NCI-H526 treated with DMSO at 0.1 percent for 48 hours (cell line): ENCODE results near the gene PTGR2.
A peak's percentile ranks its signal among the peaks of the same experiment; 100 is the strongest.
"Not testable (repeated sequence)": the region's sequence is repeated elsewhere in the genome, so short reads cannot be mapped to it uniquely, and the experiment has no call there.

ENCODE experiments used
- DNase-seq: peaks from one replicate; lab custom pipeline; 2025; lab: John Stamatoyannopoulos, UW

PTGR2 gene

GRCh38 chr14:73851567-73852382 is at the start of gene PTGR2:
TSS of gene PTGR2 (plus strand) at chr14:73851831. CDS start at chr14:73858863, 7,032 bp downstream.
- peak; percentile 89 for DNase-seq

DNA sequence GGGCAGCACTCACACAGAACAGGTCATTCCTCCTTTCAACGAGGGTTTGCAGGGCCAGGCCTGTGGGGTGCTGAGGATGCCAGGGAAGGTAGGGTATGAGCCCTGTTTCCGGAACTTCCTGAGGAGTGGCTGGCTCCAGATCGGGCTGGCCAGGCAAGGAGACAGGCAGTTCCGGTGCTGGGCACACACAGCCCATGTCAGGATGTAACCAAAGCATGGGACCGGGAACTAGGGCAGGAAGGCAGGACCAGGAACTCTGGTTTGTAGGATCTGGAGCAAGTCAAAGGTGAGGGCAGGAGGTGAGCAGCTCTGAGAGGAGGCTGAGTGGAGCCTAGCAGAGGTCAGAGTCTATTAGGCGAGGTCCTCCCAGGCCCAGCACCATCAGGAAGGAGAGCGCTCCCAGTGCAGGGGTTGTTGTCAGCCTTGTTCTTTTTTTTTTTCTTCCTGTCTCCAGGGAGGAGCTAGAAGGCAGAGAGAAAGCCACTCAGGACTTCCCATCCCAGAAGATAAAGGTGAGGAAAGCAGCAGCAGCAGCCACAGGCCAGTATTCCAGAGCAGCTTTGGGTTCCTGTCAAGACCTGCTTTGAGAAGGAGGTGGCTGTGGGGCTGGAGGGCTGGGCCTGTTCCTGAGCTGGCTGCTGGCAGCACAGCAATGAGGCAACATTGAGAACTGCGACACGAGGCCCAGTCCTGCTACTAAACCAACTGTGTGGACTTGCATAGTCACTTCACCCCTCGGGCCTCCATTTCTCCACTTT is 49.0 kb upstream of the PTGR2 start:
- no peak for DNase-seq

GRCh38 chr14:73804636-73805035 is 47.0 kb upstream of the PTGR2 start:
- DNase-seq = no peak

DNA sequence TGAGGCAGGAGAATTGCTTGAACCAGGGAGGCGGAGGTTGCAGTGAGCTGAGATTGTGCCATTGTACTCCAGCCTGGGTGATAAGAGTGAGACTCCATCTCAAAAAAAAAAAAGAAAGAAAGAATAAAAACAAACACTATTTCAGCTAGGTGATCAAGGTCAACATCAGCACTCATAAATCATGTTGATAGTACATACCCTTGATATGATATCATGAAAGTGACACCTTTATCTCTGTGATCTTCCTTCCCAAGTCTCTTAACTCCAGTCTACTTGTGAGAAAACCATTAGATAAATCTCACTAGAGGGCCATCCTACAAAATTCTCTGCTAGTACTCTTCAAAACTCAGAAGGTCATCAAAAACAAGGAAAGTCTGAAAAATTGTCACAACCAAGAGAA is 44.2 kb upstream of the PTGR2 start:
- DNase-seq = no peak

DNA sequence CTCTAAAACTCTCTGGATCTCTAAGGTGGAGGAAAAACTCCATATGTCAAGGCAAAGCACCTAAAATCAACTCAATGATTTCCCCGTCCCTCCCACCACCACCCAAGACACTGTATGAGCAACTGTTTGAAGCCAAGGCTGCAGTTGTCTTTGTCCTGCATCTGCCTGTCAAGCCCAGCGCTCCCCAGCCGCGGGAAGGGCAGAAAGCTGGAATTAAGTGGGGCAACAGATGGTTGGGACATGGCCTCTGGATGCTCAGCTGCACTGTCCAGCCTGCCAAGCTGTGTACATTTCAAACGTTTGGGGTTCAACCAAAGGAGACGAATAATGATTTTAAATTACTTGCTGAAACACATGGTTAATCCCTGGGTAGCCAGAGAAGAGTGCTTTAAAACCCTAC is 42.2 kb upstream of the PTGR2 start:
- DNase-seq = no peak

GRCh38 chr14:73810478-73811163 is 41.0 kb upstream of the PTGR2 start:
- DNase-seq = no peak

DNA sequence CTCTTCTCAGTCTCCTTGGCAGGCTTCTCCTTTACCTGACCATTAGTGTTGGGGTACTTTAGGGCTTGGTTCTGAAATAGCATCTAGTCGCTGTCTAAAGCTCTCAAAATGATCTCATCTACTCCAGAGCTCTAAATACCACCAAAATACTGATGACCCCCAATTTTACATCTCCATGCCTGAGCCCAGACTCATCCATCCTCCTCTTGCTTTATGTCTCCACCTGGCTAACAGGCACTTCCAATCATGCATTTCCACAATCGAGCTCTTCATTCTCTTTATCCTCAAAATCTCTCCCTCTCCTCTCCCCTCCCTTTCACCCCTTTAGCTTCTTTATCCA is 40.5 kb upstream of the PTGR2 start:
- DNase-seq = no peak

GRCh38 chr14:73814153-73814552 is 37.5 kb upstream of the PTGR2 start:
- DNase-seq = no peak

DNA sequence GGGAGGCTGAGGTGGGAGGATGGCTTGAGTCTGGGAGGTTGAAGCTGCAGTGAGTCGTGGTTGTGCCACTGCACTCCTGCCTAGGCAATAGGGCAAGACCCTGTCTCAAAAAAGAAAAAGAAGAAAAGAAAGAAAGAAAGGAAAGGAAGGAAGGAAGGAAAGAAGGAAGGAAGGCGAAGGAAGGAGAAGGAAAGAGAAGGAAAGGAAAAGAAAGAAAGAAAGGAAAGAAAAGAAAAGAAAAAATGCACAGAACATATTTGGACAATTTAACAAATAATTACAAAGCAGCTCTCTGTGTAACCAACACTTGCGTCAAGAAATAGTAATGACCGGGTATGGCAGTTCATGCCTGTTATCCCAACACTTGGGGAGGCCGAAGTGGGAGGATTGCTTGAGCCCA is 35.8 kb upstream of the PTGR2 start:
- DNase-seq = no peak

GRCh38 chr14:73816393-73816816 is 35.2 kb upstream of the PTGR2 start:
- DNase-seq = no peak

DNA sequence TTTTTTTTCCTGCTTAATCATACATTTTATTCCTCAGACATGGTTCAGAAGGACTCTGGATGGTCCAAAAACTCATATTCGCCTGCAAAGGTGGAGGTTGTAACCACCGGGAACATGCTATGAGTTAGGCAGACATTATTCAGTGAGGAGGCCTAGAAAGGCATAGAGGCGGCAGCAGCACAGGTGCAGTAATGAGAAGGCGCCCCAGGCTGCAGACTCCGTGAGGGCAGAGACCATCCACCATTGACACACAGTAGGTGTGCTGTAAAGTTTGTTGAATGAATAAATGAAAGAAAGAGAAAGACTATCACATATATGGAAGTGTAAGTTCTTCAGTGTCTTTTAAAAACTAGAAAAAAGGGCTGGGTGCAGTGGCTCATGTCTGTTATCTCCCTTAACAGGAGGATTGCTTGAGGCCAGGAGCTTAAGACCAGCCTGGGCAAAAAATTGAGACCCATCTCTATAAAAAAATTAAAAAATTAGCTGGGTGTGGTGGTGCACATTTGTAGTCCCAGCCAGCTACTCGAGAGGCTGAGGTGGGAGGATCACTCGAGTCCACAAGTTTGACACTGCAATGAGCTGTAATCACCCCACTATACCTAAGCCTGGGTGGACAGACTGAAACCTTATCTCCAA is 34.5 kb upstream of the PTGR2 start:
- DNase-seq = no peak

DNA sequence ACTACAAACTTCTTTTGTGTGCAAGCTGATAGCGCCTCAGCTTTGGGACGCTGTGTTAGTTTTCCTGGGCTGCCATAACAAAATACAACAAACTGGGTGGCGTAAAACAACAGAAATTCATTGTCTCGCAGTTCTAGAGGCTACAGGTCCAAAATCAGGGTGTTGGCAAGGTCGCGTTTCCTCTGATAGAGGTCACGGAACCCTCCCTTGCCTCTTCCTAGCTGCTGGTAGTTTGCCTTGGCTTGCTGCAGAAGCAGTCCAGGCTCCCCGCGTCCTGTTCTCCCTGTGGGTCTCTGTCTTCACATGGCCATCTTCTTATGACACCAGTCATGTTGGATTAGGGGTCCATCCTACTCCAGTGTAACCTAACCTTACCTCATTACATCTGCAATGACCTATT is 32.8 kb upstream of the PTGR2 start:
- DNase-seq = no peak

- no peak for DNase-seq
Measured at GRCh38 chr14:73820631-73821030, 31.0 kb upstream of the PTGR2 start.

DNA sequence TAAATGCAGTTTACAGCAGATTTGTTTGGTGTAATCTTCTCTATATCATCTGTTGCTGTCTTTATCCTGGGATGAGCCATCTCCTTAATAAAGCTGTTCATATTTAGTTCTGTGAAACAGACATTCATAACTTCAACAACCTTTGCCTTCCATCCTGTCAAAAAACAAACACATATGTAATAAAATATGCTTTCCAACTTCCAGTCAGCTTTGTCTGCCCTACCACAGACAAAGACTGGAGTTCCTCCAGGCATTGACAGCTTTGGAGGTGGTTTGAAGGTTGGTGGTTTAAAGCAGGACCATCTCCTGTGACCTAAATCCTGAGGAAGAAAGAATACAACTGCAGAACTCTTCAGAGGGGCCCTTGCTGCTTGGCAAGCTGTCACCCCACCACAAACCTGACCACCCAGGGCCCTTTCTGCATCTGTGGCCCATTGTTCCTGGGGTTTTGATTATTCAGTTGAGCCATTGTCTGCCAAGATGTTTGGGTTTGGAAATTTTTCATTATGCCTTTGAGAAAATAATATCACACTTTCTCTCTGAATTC is 28.2 kb upstream of the PTGR2 start:
- no peak for DNase-seq

DNA sequence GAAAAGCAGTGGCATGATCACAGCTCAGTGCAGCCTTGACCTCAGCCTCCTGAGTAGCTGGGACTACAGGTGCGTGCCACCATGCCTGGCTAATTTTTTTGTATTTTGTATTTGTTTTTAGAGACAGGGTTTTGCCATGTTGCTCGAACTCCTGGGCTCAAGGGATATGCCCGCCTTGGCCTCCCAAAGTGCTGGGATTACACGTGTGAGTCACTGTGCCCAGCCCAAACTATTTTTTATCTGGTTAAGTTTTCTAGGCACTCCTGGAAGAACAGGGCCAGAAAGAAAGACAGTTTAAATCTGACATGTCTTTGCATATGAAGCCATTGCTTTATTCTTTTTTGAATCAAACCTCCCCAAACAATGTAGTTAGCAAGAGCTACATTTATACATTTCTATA is 27.5 kb upstream of the PTGR2 start:
- DNase-seq = no peak

DNA sequence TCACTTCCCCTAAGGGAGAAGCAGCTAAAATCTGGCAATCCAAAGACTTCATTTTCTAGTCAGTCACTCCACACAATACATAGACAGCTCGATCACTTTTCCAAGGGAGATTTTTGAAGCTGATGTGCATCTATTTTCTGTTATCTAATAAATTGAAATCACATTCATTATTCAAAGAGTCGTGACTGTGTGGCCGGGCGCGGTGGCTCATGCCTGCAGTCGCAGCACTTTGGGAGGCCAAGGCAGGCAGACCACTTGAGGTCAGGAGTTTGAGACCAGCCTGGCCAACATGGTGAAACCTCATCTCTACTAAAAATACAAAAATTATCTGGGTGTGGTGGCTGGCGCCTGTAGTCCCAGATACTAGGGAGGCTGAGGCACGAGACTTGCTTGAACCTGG is 27.1 kb upstream of the PTGR2 start:
- DNase-seq = no peak

- peak; percentile 26 for DNase-seq
Measured at GRCh38 chr14:73825551-73826188, 26.0 kb upstream of the PTGR2 start.

- not testable (repeated sequence) for DNase-seq
Measured at GRCh38 chr14:73827190-73827589, 24.4 kb upstream of the PTGR2 start.

- DNase-seq = no peak
Measured at GRCh38 chr14:73829071-73829470, 22.6 kb upstream of the PTGR2 start.

- DNase-seq = no peak
Measured at GRCh38 chr14:73829526-73830431, 21.9 kb upstream of the PTGR2 start.

DNA sequence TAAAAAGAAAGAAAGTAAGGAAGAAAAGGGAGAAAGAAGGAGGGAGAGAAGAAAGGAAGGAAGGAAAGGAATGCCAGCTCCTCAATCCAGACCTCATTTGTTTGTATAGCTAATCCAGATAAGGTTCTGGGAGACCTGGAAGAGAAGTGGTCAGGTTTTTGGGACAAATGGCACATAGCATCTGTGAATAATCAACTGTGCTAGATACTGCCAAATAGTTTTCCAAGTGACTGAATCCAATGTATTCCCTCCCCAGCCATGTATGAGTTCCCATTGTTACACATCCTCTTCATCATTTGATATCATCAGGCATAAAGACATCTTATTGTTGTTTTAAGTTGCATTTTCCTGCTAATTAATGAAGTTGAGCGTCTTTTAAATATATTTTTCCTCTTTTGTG is 18.6 kb upstream of the PTGR2 start:
- no peak for DNase-seq
